ENCODE results near the gene AGBL1.

AGBL1 gene

GRCh38 chr15:86659724-86660411 lies 580.2 kb downstream of the AGBL1 start:
- no peak for DNase-seq

GRCh38 chr15:86661580-86661979 lies 581.9 kb downstream of the AGBL1 start:
- DNase-seq = peak; percentile 57

GRCh38 chr15:86663304-86663703 lies 583.6 kb downstream of the AGBL1 start:
- no peak for DNase-seq

- DNase-seq = no peak
These were observed 584.3 kb downstream of the AGBL1 start for GRCh38 chr15:86663979-86664378.

GRCh38 chr15:86664581-86664980 lies 584.9 kb downstream of the AGBL1 start:
- no peak for DNase-seq

- no peak for DNase-seq
These were observed 596.3 kb downstream of the AGBL1 start for GRCh38 chr15:86676002-86676401.

GRCh38 chr15:86677278-86677677 lies 597.6 kb downstream of the AGBL1 start:
- DNase-seq = no peak

GRCh38 chr15:86685263-86685662 lies 605.6 kb downstream of the AGBL1 start:
- DNase-seq = no peak

GRCh38 chr15:86689006-86689405 lies 609.3 kb downstream of the AGBL1 start:
- no peak for DNase-seq

GRCh38 chr15:86690566-86690965 lies 610.9 kb downstream of the AGBL1 start:
- DNase-seq = no peak

- DNase-seq = no peak
These were observed 611.5 kb downstream of the AGBL1 start for GRCh38 chr15:86691091-86691663.

- DNase-seq = no peak
These were observed 621.4 kb downstream of the AGBL1 start for GRCh38 chr15:86700864-86701610.

GRCh38 chr15:86701611-86701963 lies 621.9 kb downstream of the AGBL1 start:
- no peak for DNase-seq

GRCh38 chr15:86706813-86707212 lies 627.1 kb downstream of the AGBL1 start:
- DNase-seq = no peak

GRCh38 chr15:86711476-86711875 lies 631.8 kb downstream of the AGBL1 start:
- DNase-seq = no peak

GRCh38 chr15:86714241-86714640 lies 634.6 kb downstream of the AGBL1 start:
- no peak for DNase-seq

- no peak for DNase-seq
These were observed 646.0 kb downstream of the AGBL1 start for GRCh38 chr15:86725628-86726027.

GRCh38 chr15:86735247-86736040 lies 655.8 kb downstream of the AGBL1 start:
- DNase-seq = no peak

- no peak for DNase-seq
These were observed 662.2 kb downstream of the AGBL1 start for GRCh38 chr15:86741917-86742316.

- peak; percentile 79 for DNase-seq
These were observed 663.7 kb downstream of the AGBL1 start for GRCh38 chr15:86743283-86743903.

- DNase-seq = no peak
These were observed 664.6 kb downstream of the AGBL1 start for GRCh38 chr15:86744198-86744780.

- no peak for DNase-seq
These were observed 671.4 kb downstream of the AGBL1 start for GRCh38 chr15:86751116-86751515.

GRCh38 chr15:86754846-86755245 lies 675.2 kb downstream of the AGBL1 start:
- no peak for DNase-seq

All from islet precursor cell (in vitro differentiated cells).